Colonic mucosa (tissue), 4 donors: ENCODE measurements around the gene ANO10. TPM values are rescaled to one million over a fixed set of nuclear protein-coding genes. Genes with fewer than 3 reads are reported as not detected.
A peak's percentile ranks its signal among the peaks of the same experiment; 100 is the strongest.

Experiments
- DNase-seq: peaks from one replicate; pipeline ENCODE4 v3.0.0-alpha.2; 2020
- H3K27ac ChIP-seq: fragments of 200-600 bp; one replicate; pipeline ENCODE4 v1.8.0; 2021
- H3K27me3 ChIP-seq: fragments of 200-600 bp; one replicate; pipeline ENCODE4 v1.8.0; 2021
- H3K36me3 ChIP-seq: fragments of 200-600 bp; one replicate; pipeline ENCODE4 v1.8.0; 2021
- H3K4me1 ChIP-seq: fragments of 200-600 bp; one replicate; pipeline ENCODE4 v1.8.0; 2021; ENCODE audit warnings: mild to moderate bottlenecking
- H3K4me3 ChIP-seq: fragments of 200-600 bp; one replicate; pipeline ENCODE4 v1.8.0; 2021
- H3K9ac ChIP-seq, 2 donors: one replicate each; pipeline ENCODE4 v1.7.0; 2013; ENCODE audit warnings: control low read depth in 2 of 2, low read depth in 2 of 2, low read length in 2 of 2
- H3K9me3 ChIP-seq: fragments of 200-600 bp; one replicate; pipeline ENCODE4 v1.8.0; 2021
- CTCF ChIP-seq: fragments of 200-600 bp; IDR thresholded peaks from one replicate; pipeline ENCODE4 v1.8.0; 2022; ENCODE audit warnings: antibody characterized with exemption, mild to moderate bottlenecking
- intact Hi-C: fragments of 100-400 bp; cut with DNase I; formaldehyde crosslinking; loops from one replicate; pipeline ENCODE4 v1.14.1; 2022
- total RNA-seq, 2 donors: library from RNA; stranded (reverse); fragmentation: NEBNext Ultra II Directional in 1 of 2; extraction: Animal tissue kit (Norgen Biotek cat#: 25700) in 1 of 2; gene quantifications; one replicate each; pipeline ENCODE4 v1.2.1, GENCODE V29; 2021
- donor health status: healthy.
- donor health status: DM: no; HTN: no; CAD: no.
- donor health status: DM: no; HTN: no; CAD: no.

The ANO10 gene
- total RNA-seq, 2 donors from 2014 or later, result 53.9 to 69.0 TPM

GRCh38 chr3:43641306-43642114, 19.7 kb upstream of the ANO10 start:
- H3K4me1 ChIP-seq, result no peaks in the 10 kb centered on the region
- no peak overlapping the region for H3K9ac ChIP-seq
- TF ChIP-seq CTCF, result no peak
- DNase-seq, result no peak
- no peaks in the 10 kb centered on the region for H3K36me3 ChIP-seq
- no peak overlapping the region for H3K27ac ChIP-seq
- H3K9me3 ChIP-seq, result no peaks in the 10 kb centered on the region
- intact Hi-C loops, result no loop called here
- H3K27me3 ChIP-seq, result no peaks in the 10 kb centered on the region
- H3K4me3 ChIP-seq, result no peak overlapping the region

- H3K27me3 ChIP-seq, result no peaks in the 10 kb centered on the region
- H3K9me3 ChIP-seq, result no peaks in the 10 kb centered on the region
- H3K27ac ChIP-seq, result no peak overlapping the region
- no peaks in the 10 kb centered on the region for H3K4me1 ChIP-seq
- no peak for DNase-seq
- no peak overlapping the region for H3K9ac ChIP-seq
- no peak overlapping the region for H3K4me3 ChIP-seq
- TF ChIP-seq CTCF, result no peak
- H3K36me3 ChIP-seq, result no peaks in the 10 kb centered on the region
- intact Hi-C loops, result no loop called here
These were observed 18.9 kb upstream of the ANO10 start for GRCh38 chr3:43640681-43641080.

DNA sequence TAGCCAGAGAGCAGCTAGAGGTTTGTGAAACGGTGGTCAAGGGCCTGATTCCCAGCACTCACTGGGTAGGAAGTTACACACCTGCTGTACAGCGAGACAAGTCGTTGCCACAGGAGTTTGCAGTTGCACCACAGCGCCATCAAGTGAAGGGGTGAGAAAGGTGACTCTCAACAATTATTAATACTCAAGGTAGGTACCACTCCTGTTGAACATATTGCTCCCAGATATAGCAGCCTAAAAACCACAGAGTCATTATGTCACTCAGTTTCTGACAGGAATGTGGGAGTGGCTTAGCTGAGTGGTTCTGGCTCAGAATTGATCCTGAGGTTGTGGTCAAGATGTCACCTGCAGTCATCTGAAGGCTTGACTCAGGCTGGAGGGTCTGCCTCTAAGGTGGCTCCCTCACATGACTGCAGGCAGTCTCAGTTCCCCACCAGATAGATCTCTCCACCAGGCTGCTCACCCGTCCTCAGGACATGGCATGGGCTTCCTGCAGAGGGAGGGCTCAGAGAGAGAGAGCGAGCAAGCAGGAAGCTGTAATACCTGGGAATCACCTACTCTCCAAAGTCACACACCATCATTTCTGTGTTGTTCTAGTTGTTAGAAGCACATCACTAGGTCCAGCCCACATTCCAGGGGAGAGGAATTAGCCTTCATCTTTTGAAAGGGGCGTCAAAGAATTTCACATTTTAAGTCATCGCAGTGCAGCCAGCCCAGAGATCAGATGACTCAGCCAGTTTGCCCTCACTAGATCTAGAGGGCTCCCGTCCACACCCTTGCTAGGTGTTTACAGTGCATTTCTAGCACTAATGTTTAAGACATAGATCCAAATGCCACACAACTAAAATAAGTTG, 17.0 kb upstream of the ANO10 start:
- Histone ChIP-seq H3K9ac (no peak overlapping the region), H3K4me1 (no peaks in the 10 kb centered on the region), H3K27ac (no peak overlapping the region), H3K9me3 (no peaks in the 10 kb centered on the region), H3K36me3 (no peaks in the 10 kb centered on the region), H3K4me3 (no peak overlapping the region), H3K27me3 (no peaks in the 10 kb centered on the region)
- DNase-seq, result peak; percentile 70
- peak; percentile 41 for TF ChIP-seq CTCF
- intact Hi-C loops, result loop anchor here (5.0 kb wide), 1 partner anchor 97 kb away; no protein-coding TSS in a partner anchor

- intact Hi-C loops, result loop anchor here (5.0 kb wide), 1 partner anchor 95 kb away; no protein-coding TSS in a partner anchor
- Histone ChIP-seq H3K27me3 (no peaks in the 10 kb centered on the region), H3K27ac (no peak overlapping the region), H3K9me3 (no peaks in the 10 kb centered on the region), H3K36me3 (no peaks in the 10 kb centered on the region), H3K4me3 (no peak overlapping the region), H3K9ac (no peak overlapping the region), H3K4me1 (no peaks in the 10 kb centered on the region)
- no peak for TF ChIP-seq CTCF
- DNase-seq, result no peak
These were observed 15.9 kb upstream of the ANO10 start for GRCh38 chr3:43637702-43638101.

DNA sequence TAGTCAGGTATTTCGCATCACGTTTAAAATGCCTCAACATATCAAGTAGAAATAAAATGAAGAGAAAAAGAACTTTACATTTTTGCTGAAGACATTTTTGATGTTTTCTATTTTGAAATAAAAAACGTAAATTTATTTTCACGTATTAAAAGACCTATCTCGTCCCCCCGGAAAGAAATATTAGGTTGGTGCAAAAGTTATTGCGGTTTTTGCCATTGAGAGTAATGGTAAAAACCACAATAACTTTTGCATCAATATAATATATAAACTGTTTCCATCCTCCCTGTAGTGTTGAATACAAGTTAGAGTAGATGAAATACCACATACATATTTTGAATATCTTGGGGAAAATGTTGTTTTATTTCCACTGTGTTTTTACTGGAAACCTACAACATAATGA, 11.2 kb upstream of the ANO10 start:
- intact Hi-C loops, result no loop called here
- H3K4me3 ChIP-seq, result no peak overlapping the region
- DNase-seq, result no peak
- no peak overlapping the region for H3K9ac ChIP-seq
- no peaks in the 10 kb centered on the region for H3K27me3 ChIP-seq
- no peaks in the 10 kb centered on the region for H3K36me3 ChIP-seq
- H3K4me1 ChIP-seq, result no peaks in the 10 kb centered on the region
- no peaks in the 10 kb centered on the region for H3K9me3 ChIP-seq
- TF ChIP-seq CTCF, result no peak
- no peak overlapping the region for H3K27ac ChIP-seq
